ENCODE results near the gene CACNA2D3.

The CACNA2D3 gene

DNA sequence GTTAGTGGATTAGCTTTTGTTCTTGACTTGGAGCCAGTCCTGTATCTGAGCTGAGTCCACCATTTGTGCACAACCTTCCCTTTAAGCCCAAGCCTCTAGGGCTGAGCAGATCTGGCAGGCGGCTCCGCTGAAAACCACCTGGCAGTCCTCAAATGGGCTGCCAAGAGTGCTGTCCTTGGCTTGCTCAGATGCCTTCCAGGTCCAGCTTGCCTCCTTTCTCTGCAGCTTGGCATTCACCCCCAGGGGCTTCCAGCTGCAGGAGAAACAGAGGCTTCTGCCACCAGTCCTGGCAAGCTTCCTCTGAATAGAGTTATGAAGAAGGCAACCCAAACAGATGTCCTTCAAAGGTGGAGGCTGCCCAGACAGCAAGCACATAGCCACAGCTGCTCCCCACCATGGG, 708.8 kb downstream of the CACNA2D3 start:
- DNase-seq, result no peak

DNA sequence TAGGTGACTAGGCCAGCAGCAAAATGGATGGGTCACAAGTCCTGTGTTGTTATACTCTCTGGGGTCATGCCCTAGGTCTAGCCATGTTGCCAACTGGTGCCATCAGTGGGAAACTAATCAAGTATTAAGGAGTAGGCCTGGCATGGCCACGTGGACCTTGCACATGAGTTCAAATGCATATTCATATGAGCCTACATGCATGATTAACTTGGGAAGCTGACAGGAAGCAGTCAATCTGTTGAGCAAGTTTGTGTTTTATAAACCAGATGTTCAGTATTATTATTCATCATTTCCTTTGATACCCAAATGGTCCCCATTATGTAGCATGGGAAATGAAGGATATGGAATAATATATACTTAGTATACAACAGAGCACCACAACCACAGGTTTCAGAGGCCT, 710.5 kb downstream of the CACNA2D3 start:
- no peak for DNase-seq

DNA sequence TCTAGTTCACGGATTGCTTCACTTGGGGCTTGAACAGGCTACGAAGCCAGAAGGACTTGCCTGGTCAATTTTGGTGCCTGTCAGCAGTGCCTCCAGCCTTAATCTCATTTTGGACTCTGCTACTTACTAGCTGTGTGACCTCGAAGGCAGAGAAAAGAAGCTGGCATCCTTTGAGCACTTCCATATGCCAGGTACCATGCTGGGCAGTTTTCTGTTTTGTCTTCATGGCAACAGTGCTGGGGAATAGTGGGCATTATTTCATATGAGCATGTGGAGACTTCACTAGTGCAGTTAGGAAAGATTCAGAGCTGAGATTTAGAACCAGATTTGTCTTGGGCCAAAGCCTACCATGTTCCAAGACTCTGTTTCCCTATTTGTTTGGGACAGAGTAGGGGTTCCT, 713.3 kb downstream of the CACNA2D3 start:
- no peak for DNase-seq

DNA sequence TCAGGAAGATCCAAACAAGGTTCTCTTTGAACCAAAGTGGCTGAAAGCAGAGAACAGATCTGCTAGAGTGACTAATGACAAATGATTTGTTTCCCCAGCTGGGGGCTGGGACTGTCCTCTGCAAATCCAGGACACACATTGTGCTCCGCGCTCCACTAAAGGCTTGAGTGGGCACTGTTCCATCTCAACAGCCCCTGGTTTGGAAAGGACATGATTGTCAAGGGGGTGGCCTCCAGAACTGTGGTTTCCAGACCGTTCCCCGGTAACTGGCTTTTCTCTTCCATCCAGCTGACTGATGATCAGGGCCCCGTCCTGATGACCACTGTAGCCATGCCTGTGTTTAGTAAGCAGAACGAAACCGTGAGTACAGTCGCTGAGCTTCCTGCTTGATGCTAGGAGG, 714.5 kb downstream of the CACNA2D3 start:
- no peak for DNase-seq

DNA sequence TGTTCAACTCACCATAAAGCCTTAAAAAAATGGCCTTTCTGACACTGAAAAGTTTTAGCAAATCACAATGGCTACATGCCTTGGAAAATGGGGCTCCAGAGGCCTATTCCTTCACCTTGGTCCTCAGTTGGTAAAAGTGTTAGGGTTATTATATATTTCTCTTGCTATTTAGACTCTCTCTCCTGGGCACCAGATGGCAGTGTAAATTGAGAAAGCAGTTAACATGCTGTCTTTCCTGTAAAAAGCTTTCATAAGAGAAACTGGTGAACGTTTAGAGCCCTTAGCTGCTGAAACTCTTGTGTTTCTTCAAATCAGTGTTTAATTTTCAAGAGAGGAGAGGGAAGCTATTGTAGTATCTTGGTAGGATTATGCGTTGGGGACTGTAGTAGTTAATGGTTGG, 715.6 kb downstream of the CACNA2D3 start:
- DNase-seq, result no peak

DNA sequence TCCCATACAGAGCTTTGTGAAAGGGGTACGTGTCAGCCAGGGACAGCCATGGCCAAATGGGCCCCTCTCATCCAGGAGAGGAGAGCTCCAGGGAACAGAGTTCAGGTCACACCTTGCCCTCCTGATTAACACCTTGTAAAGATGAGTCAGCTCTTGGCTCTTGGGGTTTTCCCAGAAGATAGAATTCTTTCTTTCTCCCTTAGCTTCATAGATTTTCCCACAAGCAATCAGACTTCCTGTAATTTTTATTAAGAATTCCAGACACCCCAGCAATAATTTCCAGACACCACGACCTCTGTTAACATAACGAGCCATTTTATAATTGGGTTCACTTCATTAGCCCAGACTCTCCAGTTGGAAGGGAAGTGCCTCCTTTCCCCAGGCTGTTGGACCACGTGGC, 719.1 kb downstream of the CACNA2D3 start:
- no peak for DNase-seq

DNA sequence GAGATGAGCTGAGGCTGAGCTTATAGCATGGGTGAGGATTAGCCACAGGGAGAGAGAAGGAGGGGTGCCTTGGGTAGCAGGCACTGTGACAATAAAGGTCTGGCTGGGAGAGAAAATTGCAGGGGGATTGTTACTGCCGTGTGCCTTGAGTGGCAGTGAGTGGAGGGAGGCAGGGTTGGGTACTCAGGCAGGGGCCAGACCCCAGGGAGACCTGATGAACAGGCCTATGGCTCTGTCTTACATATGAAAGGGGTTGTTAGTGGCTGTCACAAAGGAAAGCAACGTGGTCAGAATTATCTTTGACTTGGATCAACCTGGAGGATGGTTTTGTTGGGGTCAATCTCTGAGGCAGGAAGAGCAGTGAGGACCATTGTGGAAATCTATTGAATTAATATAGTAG, 721.0 kb downstream of the CACNA2D3 start:
- no peak for DNase-seq

DNA sequence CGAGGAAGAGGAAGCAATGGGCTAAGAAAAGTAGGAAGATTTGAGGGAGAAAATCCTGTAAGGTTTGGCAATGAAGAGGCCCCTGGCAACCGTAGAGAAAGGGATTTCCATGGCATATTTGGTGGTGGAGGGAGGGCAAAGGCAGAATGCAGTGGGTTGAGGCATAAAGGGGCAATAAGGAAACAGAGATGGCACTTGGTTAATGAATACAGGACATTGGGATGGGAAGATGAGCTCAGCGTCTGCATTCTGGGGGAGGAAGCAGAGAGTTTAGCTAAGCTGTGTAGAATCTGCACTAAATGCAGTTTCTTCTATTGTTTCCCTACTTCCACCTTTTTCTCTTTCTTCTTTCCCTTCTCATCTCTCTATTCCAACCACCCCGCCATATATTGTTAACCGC, 721.9 kb downstream of the CACNA2D3 start:
- no peak for DNase-seq

DNA sequence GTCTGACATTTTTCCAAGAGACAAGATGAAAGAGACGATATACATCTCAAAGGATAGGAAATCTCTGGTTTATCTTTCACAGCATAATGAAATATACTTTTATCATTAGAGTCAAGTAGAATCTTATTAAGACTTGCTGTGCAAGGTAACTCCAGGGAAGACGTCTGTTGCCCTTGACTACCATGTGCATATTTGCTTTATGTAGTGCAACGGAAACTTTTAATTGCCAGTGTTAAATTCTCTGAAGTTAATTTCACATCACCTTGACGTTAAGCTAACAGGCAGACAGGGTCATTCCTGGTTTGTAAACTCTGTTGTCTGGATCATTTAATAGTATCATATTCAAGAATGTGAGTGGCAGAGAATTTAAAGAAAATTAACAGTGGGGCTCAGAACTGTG, 722.7 kb downstream of the CACNA2D3 start:
- no peak for DNase-seq

DNA sequence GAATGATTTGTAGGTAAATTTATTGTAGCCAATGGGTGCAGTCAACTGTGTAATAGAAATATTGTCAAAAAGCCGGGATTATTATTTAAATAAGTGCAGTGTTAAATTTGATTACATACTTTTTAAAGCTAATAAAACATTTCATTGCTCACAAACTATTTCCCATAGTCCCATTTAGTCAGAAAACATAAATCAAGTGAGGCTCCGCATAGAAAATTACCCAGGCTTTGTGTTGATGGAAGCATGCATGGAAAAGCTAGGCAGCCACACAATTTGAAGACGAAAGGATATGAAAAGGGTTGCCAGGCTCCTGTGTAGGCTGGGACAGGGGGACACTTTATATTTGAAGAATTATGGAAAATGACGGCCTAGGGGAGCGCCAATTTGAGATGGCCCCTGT, 723.2 kb downstream of the CACNA2D3 start:
- no peak for DNase-seq

DNA sequence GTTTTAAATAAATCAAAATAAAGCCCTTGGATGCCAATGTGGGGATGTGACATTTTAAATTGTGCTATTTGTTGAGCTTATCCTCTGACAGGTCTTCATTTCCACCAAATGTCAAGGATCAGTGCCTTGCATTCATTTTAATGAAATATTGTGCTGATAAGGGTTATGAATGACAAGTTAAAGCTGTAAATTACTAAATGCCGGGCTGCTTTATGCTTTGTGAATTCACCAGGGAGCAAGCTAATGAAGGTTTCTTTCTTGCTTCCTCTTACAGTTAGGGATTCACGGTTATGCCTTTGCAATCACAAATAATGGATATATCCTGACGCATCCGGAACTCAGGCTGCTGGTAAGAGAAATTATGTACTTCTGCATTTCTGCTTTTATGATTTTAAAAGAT, 723.8 kb downstream of the CACNA2D3 start:
- no peak for DNase-seq

DNA sequence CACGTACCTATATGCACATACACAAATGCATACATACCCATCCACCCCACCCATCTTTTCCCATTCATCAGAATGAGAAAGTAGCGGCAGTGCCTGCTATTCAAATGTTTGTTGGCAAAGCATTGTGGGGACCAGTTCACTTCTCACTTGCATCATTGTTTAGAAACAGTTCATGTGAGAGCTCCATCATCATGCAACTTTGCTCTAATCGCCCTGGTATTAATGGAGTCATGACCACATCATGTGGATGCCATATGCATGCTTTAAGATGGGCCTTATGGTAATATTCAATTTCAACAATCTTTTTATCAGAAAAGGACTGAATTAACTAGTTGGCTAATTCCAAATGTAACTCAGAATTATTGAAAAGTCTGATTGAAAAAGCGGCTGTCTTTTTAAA, 725.0 kb downstream of the CACNA2D3 start:
- DNase-seq, result no peak

DNA sequence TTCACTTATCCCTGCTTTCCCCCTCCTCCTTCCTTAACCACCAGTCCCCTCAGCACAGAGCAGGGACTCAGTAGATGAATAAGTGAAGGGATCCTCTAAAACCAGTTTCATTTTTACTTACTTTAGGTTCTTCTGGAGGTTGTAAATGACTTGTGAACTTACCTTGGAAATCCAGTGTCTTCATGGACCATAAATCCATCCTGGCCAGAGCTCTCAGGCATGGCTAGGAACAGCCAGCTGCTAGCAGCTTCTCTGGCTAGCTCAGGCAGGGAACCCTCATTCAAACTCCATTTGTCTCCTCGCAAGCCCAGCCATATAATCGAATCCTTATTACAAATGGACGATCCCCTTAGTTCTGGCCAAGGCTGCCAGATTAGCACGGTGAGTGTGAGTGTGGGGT, 727.0 kb downstream of the CACNA2D3 start:
- no peak for DNase-seq

DNA sequence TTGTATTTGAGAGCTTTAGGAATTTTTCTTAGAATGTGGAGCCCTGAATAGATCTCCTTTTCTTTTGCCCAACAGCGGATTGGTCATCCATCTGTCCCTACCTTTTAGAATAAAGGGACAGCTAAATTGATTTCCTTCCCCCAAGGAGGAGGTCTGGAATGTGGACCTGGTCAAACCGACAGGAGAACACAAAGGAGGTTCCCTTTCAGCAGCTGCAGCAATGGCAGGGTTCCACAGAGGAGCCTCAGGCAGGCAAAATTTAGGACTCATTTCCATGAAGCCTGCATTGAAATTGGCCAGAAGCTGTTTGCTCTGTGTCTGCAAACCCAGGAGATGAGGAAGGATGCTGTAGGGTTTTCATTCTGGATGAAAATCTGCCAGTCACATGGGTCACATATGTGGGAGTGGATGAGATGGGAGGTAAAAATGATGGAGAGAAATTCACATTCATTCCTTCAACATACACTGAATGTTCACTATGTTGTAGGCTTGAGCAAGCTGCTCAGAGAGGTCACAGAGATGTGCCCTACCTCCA, 728.2 kb downstream of the CACNA2D3 start:
- no peak for DNase-seq

DNA sequence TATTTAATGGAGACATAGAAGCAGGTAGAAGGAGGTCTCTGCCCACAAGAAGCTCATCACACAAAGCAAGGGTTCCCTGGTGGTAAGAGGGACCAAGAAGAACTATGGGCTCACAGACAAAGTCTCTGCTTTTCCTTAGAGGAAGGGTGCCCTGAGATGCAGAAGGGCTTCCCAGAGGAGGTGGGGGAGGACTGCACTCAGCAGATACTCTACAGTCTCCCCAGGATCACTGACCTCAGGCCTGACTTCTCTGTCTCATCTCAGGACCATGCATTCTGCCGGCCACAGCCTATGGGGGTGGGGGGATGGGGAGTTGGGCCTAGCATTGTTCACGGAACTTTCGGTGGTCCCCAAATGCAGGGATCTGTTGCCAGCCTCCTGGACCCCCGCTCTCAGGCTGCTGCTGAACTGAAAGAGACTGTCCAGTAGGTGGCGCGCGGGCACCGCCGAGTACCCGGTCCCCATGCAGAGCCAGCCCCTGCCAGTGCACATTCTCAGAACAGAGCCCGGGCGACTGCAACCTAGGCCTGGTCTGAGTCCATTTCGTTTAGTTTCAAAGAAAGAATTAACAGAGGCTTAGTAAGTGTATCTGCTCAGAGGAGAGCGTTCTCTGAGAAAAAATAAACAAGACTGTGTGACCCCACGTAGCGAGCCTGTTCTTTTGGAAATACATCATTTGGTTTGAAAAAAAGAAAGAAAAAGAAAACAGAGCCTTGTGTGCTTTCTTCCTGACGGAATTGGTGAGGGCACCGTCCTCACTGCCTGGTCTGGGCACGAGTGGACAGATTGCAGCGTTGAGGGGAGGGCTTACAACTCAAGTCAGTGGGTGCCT, 731.4 kb downstream of the CACNA2D3 start:
- DNase-seq, result peak; percentile 25

DNA sequence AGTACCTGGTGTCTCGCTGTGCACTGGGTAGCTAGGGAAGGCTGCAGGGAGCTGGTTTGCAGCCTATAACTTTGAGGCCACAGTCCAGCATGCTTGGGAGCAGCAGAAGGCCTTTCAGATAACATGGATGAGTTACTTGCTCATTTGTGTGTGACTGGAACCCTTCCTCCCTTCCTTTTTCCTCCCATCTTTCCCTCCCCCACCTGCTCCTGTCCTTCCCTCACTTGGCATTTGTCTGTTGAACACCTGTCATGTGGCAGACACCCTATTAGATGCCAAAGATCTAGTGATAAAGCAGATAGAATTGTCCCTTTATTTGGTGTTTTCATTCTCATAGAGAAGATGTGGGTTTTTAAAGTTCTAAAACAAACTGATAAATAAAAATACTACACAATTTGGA, 733.9 kb downstream of the CACNA2D3 start:
- no peak for DNase-seq

DNA sequence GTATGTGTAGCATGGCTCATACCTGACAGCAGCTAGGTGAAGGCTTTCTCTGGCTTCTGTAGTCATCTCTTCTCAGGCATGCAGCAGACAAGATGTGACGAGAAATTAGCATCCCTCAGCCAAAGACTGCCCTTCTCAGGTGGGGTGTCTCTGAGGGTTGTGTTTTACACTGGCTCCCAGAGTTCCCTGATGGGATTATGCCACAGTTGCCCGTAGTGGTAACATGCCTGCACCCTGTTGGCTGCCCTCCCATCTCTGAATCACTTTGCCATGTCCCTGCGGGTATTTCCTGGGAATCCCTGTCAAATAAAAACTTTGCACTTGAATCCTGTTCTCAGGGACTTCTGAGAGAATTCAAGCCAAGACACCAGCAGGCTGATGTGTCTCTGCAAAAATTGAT, 735.0 kb downstream of the CACNA2D3 start:
- no peak for DNase-seq

DNA sequence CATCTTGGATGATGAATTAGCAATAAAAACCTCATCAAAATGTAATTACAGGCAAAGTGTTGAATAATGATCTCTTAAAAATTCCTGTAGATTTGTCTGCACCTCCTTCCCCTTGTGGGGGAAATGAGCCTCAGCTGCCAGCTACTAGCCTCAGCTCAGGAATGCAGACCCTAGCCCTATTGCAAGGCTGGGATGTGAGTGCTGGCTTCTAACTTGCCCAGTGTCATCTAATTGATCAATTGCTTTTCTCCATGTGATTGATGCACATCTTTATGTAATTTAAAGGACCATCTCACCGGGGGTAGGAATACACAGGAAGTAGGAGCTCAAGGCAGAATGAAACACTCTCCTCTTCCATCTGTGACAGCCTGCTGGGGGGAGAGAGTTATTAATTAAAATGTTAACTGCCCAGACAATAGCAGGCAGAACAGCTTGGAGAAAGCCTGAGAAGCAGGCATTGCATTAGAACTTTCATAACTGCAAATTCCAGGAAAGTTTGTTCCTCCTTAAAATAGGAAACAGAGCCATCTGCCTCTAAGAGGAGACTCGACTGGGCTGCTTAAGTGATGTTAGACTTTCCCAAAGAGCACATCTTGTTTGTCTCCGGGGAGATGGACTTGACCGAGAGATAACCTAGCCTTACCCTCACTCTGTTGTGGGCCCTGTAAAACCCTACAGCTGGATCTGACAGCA, 735.9 kb downstream of the CACNA2D3 start:
- no peak for DNase-seq

DNA sequence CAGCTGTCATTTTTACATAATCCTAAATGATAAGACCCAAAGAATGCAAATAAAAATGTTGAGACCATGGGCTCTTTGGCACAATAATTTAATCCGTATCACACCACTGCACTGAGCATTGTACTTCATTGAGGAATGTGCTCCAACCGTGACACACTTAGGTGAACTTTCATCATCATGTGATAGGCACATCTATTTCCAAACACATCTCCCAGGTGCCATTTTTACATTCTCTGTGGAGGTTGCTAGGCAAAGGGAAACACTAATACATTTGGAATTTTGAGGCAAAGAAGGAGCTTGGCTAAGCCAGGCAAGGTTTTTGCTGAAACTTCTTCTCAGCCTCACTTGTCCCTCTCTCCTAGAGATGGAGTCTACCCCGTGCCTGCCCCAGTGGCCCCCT, 736.8 kb downstream of the CACNA2D3 start:
- DNase-seq, result no peak

DNA sequence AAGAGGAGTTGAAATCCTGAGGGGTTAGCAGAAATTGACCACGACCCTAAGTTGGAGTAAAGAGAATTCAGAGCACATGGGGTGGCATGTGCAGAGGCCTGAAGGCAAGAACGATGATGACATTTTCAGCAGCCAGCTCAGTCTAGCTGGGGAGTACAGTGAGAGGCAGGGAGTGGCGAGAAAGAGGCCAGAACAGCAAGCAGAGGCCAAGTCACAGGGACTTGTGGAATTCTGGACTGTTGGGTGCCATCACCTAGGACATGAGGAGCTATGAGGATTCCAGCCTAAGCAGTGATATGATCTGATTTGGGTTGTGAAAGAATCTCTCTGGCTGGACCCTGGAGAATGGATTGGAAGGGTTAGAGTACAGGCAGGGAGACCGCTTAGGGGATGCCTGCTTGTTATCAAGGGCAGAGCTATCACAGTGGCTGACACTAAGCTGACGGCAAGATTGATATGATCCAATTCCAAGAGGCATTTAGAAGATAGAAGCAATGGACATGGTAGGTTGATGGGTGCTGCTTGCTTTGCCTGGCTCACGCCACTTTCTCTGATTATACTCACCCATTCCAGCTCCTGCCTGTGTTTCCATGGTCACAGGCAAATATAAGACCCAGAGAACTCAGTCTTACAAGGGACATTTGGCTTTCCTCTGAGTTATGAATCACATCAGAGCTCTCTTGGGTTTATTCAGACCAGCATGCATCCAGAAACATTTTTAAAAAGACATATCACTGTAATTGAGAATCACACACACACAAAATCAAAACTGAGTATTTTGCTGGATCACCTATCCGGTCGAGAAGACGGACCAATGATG, 739.1 kb downstream of the CACNA2D3 start:
- no peak for DNase-seq

DNA sequence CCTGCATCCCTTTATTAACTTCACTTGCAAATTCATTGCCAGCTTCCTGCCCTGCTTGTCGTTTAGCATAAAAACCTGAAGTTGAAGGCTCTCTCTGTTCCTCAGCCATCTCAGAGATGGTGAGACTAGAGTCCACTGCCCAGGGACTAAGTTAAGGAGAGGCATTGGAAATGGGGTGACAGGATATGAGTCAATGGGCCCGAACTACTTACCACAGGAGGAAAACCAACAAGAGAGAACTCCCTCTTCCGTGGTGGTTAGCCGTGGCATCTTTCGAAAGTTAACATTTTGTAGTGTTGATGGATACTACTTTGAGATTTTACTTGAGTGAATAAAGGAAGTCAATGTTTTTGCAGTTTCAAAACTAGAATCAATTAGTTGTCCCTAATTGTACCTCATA, 740.2 kb downstream of the CACNA2D3 start:
- no peak for DNase-seq

DNA sequence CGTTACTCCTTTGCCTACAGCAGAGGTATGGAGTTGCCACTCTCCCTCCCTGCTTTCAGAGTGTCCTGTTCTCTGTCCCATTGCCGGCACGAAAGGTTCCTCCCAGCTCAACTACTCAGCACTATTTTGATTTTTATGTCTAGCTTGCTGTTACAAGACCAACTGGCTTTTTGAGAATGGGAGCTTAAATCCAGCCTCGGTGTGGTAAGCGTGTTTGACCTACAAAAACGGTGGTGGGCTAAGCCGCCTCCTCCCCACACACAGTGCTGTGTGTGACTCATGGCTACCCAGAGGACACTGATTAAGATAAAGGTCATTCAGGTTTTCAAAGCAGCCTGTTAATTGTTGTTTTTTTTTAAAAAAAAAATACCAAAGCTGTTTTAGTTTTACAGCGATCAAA, 741.0 kb downstream of the CACNA2D3 start:
- DNase-seq, result no peak

DNA sequence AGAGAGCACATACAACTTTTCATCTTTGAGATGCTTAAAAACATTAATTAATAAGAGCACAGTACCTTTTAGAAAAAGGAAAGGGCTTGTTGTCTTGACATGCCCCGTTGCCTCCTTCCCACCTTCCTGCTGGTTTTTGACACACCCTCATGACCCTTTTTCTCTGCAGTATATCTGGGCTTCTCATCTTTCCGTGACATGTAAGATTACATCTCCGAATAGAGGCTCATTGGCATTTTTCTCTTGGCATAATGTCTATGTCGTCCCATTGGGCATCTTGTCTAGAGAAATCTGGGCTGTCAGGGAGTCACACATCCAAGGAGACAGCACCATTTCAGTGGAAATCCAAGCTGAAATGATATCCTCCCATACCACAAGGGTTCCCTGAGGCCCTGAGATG, 741.4 kb downstream of the CACNA2D3 start:
- no peak for DNase-seq

DNA sequence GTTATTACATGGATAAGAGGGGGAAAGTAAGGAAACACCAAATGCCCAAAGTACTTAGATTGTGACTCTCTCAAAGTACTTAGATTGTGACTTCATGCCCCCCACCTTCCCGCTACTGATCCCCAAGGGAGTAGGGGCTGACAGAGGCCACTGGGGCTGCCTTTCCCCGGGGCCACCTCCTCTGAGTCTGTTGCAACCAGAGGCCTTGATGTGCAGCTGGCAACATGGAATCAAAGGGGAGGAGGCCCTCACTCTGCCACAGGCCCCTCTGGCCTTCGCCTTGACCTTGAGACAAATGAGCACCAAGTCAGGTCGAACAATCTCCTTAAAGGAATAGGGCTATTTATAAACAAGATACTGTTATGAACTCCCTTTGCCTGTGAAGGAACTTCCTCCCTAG, 743.0 kb downstream of the CACNA2D3 start:
- DNase-seq, result no peak
